Endodermal cell (in vitro differentiated cells): ENCODE data around the gene CARD11. TPM values are rescaled to one million over a fixed set of nuclear protein-coding genes. Genes with fewer than 3 reads are reported as not detected.

Experiments used
- DNase-seq: peaks from one replicate; pipeline ENCODE4 v3.0.0-alpha.2; 2017
- H3K27ac ChIP-seq: 2 replicates; pipeline ENCODE4 v1.5.1; 2013; ENCODE audit warnings: mild to moderate bottlenecking, low read depth, low read length, moderate library complexity
- H3K27me3 ChIP-seq: 2 replicates; pipeline ENCODE4 v1.6.1; 2013; ENCODE audit warnings: mild to moderate bottlenecking, low read length, moderate library complexity; ENCODE audit not compliant: insufficient read depth, control insufficient read depth, poor library complexity, severe bottlenecking
- H3K36me3 ChIP-seq: 2 replicates; pipeline ENCODE4 v1.7.0; 2013; ENCODE audit warnings: mild to moderate bottlenecking, low read length, moderate library complexity; ENCODE audit not compliant: control insufficient read depth, insufficient read depth
- H3K4me1 ChIP-seq: one replicate; pipeline ENCODE4 v1.7.0; 2013; ENCODE audit warnings: low read length; ENCODE audit not compliant: control insufficient read depth, insufficient read depth
- H3K4me3 ChIP-seq: 2 replicates; pipeline ENCODE4 v1.5.1; 2013; ENCODE audit warnings: mild to moderate bottlenecking, low read length, moderate library complexity
- H3K9ac ChIP-seq: 2 replicates; pipeline ENCODE4 v1.6.1; 2013; ENCODE audit warnings: mild to moderate bottlenecking, low read length, moderate library complexity; ENCODE audit not compliant: poor library complexity, severe bottlenecking; ENCODE audit errors: extremely low read depth
- H3K9me3 ChIP-seq: 2 replicates; pipeline ENCODE4 v1.6.1; 2013; ENCODE audit warnings: mild to moderate bottlenecking, low read length, moderate library complexity; ENCODE audit not compliant: control insufficient read depth
- H3K27ac Mint-ChIP-seq: 2 replicates; pipeline ENCODE4 v1.8.0; 2020; ENCODE audit warnings: mixed read lengths
- H3K27me3 Mint-ChIP-seq: 2 replicates; pipeline ENCODE4 v1.8.0; 2021; ENCODE audit warnings: mild to moderate bottlenecking, mixed read lengths; ENCODE audit not compliant: insufficient read depth
- H3K36me3 Mint-ChIP-seq: 2 replicates; pipeline ENCODE4 v1.8.0; 2020; ENCODE audit warnings: low read depth, mixed read lengths
- H3K4me1 Mint-ChIP-seq: 2 replicates; pipeline ENCODE4 v1.8.0; 2020; ENCODE audit warnings: mixed read lengths
- H3K4me3 Mint-ChIP-seq: 2 replicates; pipeline ENCODE4 v1.8.0; 2020; ENCODE audit warnings: mild to moderate bottlenecking, moderate library complexity, mixed read lengths
- H3K9me3 Mint-ChIP-seq: 2 replicates; pipeline ENCODE4 v1.8.0; 2020; ENCODE audit warnings: mild to moderate bottlenecking, mixed read lengths
- CTCF ChIP-seq: fragments of 200-600 bp; sonication (generic); conservative IDR thresholded peaks from 2 replicates; pipeline ENCODE4 v1.5.0; 2021; ENCODE audit warnings: antibody characterized with exemption, mild to moderate bottlenecking
- WGBS, 2 experiments: methylation state at CpG; one replicate each; pipeline versions ENCODE4 v1.1.5 to v1.1.7; 2013; ENCODE audit warnings: missing lambda C conversion rate in 2 of 2, mixed read lengths in 1 of 2; ENCODE audit not compliant: insufficient coverage in 1 of 2, insufficient read length in 1 of 2; 5-methylcytosine and 5-hydroxymethylcytosine counted together
- total RNA-seq, 2 donors: library from RNA; stranded (reverse); fragmentation: NEBNext Ultra II Directional in 1 of 2; extraction: Animal tissue kit (Norgen Biotek cat#: 25700) in 1 of 2; gene quantifications; 2 replicates in 1 of 2; 3 replicates in 1 of 2; pipeline ENCODE4 v1.2.1, GENCODE V29; 2021

CARD11 gene
- total RNA-seq, 2 donors from 2014 or later, result 7.2 to 10.8 TPM

GRCh38 chr7:3019801-3020200 lies 23.9 kb downstream of the CARD11 start:
- peaks cover 28% of the 10 kb centered on the region for H3K9me3 Mint-ChIP-seq
- WGBS, 2 experiments, result 73% methylated on average over 4 of the region's 4 CpGs; no CpG with 5 or more reads in 1 of the 2 experiments
- Histone ChIP-seq H3K9ac (no peak overlapping the region), H3K9me3 (peaks cover 23% of the 10 kb centered on the region), H3K4me1 (no peaks in the 10 kb centered on the region), H3K36me3 (no peaks in the 10 kb centered on the region), H3K27me3 (no peaks in the 10 kb centered on the region), H3K27ac (no peak overlapping the region), H3K4me3 (no peak overlapping the region)
- no peak for TF ChIP-seq CTCF
- no peaks in the 10 kb centered on the region for H3K27me3 Mint-ChIP-seq
- no peak overlapping the region for H3K27ac Mint-ChIP-seq
- no peak for DNase-seq
- no peaks in the 10 kb centered on the region for H3K4me1 Mint-ChIP-seq
- peaks cover 18% of the 10 kb centered on the region for H3K36me3 Mint-ChIP-seq
- no peak overlapping the region for H3K4me3 Mint-ChIP-seq

- Histone ChIP-seq H3K9me3 (no peaks in the 10 kb centered on the region), H3K4me3 (no peak overlapping the region), H3K27ac (no peak overlapping the region), H3K36me3 (no peaks in the 10 kb centered on the region), H3K4me1 (no peaks in the 10 kb centered on the region), H3K27me3 (no peaks in the 10 kb centered on the region), H3K9ac (no peak overlapping the region)
- no peak for TF ChIP-seq CTCF
- Mint-ChIP-seq H3K27me3 (no peaks in the 10 kb centered on the region), H3K4me3 (no peak overlapping the region), H3K36me3 (peaks cover 8% of the 10 kb centered on the region), H3K27ac (no peak overlapping the region), H3K9me3 (peaks cover under 1% of the 10 kb centered on the region), H3K4me1 (no peaks in the 10 kb centered on the region)
- DNase-seq, result no peak
- 92% methylated on average over 14 to 23 of the region's 23 CpGs for WGBS, 2 experiments
Observed at GRCh38 chr7:3013975-3014792, 29.5 kb downstream of the CARD11 start.

- Mint-ChIP-seq H3K4me3 (no peak overlapping the region), H3K27me3 (no peaks in the 10 kb centered on the region), H3K4me1 (no peaks in the 10 kb centered on the region), H3K36me3 (peaks cover 6% of the 10 kb centered on the region), H3K27ac (no peak overlapping the region), H3K9me3 (no peaks in the 10 kb centered on the region)
- H3K27me3 ChIP-seq, result no peaks in the 10 kb centered on the region
- no peaks in the 10 kb centered on the region for H3K36me3 ChIP-seq
- WGBS, 2 experiments, result 86% methylated on average over 5 of the region's 5 CpGs; no CpG with 5 or more reads in 1 of the 2 experiments
- H3K9ac ChIP-seq, result no peak overlapping the region
- H3K4me3 ChIP-seq, result no peak overlapping the region
- no peaks in the 10 kb centered on the region for H3K9me3 ChIP-seq
- H3K4me1 ChIP-seq, result no peaks in the 10 kb centered on the region
- DNase-seq, result no peak
- TF ChIP-seq CTCF, result no peak
- no peak overlapping the region for H3K27ac ChIP-seq
Observed at GRCh38 chr7:3011211-3011852, 32.3 kb downstream of the CARD11 start.
